Measurements from ENCODE around the gene TMEM120B. TPM values are rescaled to one million over a fixed set of nuclear protein-coding genes. Genes with fewer than 3 reads are reported as not detected.

Gene TMEM120B
- total RNA-seq, 1 donor from 2014 or later = 3.9 TPM

- Histone ChIP-seq H3K36me3 (no peaks in the 10 kb centered on the region), H3K27me3 (no peaks in the 10 kb centered on the region), H3K4me1 (peaks cover 29% of the 10 kb centered on the region), H3K27ac (peak overlapping the region; percentile 84), H3K4me3 (no peak overlapping the region), H3K9me3 (no peaks in the 10 kb centered on the region)
- TF ChIP-seq CTCF (IDR thresholded peaks at IDR 0.05) (no peak), POLR2AphosphoS5 (IDR thresholded peaks at IDR 0.05; ENCODE audit: insufficient read depth in 1 of 2, low read depth in 1 of 2) (no peak)
- no peak for DNase-seq (ENCODE audit: extremely low spot score in 2 of 2)
- intact Hi-C loops (cut with DNase I) = no loop called here
Measured at GRCh38 chr12:121770813-121771625, 58.5 kb downstream of the TMEM120B start.

- H3K4me1 ChIP-seq = peaks cover 7% of the 10 kb centered on the region
- no peak overlapping the region for H3K4me3 ChIP-seq
Measured at GRCh38 chr12:121773011-121773777, 60.6 kb downstream of the TMEM120B start.

DNA sequence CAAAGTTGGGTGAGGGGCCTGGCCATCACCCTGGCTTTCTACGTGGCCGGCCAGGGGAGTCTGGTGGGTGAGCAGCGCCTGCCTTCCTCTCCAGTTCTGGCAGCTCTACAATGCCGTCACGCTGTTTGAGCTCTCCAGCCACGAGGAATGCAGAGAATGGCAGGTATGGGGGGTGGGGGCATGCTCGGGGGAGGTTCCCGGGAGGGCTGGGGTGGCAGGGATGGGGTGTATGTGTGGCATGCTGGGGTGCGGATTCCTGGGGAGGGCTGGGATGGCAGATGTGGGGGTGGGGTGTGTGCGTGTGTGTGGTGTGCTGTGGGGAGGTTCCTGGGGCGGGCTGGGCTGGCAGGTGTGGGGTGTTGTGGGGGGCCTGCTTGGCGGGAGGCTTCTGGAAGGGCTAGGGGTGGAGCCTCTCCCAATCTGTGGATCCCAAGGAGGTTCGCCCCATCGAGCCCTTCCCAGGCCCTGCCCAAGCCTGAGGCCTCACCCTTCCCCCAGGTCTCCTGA, 62.5 kb downstream of the TMEM120B start:
- Histone ChIP-seq H3K4me1 (no peaks in the 10 kb centered on the region), H3K27ac (no peak overlapping the region), H3K27me3 (no peaks in the 10 kb centered on the region), H3K9me3 (no peaks in the 10 kb centered on the region), H3K4me3 (no peak overlapping the region), H3K36me3 (no peaks in the 10 kb centered on the region)
- TF ChIP-seq CTCF (IDR thresholded peaks at IDR 0.05) = no peak
- TF ChIP-seq POLR2AphosphoS5 (IDR thresholded peaks at IDR 0.05; ENCODE audit: insufficient read depth in 1 of 2, low read depth in 1 of 2) = no peak
- intact Hi-C loops (cut with DNase I) = loop anchor here (5.0 kb wide), 1 partner anchor 73 kb away; no protein-coding TSS in a partner anchor
- DNase-seq (ENCODE audit: extremely low spot score in 2 of 2) = no peak

More at GRCh38 chr12:121773011-121773777, 60.6 kb downstream of the TMEM120B start:
- Histone ChIP-seq H3K27ac (peak overlapping the region; percentile 58), H3K27me3 (no peaks in the 10 kb centered on the region), H3K9me3 (no peaks in the 10 kb centered on the region), H3K36me3 (no peaks in the 10 kb centered on the region)
- TF ChIP-seq POLR2AphosphoS5 (IDR thresholded peaks at IDR 0.05; ENCODE audit: insufficient read depth in 1 of 2, low read depth in 1 of 2) (peak; percentile 19 to 40), POLR2A (IDR thresholded peaks at IDR 0.05) (no peak), CTCF (IDR thresholded peaks at IDR 0.05) (peak; percentile 54 to 81 (median 73))
- DNase-seq (ENCODE audit: extremely low spot score in 2 of 2) = no peak
- intact Hi-C loops (cut with DNase I) = no loop called here

DNA sequence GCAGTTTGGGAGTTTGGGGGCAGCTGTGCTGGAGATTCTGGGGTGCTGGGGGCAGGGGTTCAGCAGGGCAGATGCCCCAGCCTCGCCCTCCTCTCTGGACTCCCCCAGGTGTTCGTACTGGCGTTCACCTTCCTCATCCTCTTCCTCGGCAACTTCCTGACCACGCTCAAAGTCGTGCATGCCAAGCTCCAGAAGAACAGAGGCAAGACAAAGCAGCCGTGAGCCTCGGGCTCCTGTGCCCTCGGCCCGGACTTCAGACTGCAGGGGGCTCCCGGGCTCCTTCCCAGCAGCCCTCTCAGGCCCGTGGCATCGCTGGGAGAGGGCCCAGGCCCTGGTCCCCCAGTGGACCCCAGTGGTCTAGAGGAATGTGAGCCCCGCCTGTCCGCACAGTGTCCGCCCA, 62.9 kb downstream of the TMEM120B start:
- no peaks in the 10 kb centered on the region for H3K27me3 ChIP-seq
- H3K27ac ChIP-seq = peak overlapping the region; percentile 72
- intact Hi-C loops (cut with DNase I) = loop anchor here (5.0 kb wide), 1 partner anchor 73 kb away; no protein-coding TSS in a partner anchor
- TF ChIP-seq CTCF (IDR thresholded peaks at IDR 0.05) (no peak), POLR2AphosphoS5 (IDR thresholded peaks at IDR 0.05; ENCODE audit: insufficient read depth in 1 of 2, low read depth in 1 of 2) (no peak), POLR2A (IDR thresholded peaks at IDR 0.05) (no peak)
- H3K9me3 ChIP-seq = no peaks in the 10 kb centered on the region
- no peak overlapping the region for H3K4me3 ChIP-seq
- no peaks in the 10 kb centered on the region for H3K4me1 ChIP-seq
- DNase-seq (ENCODE audit: extremely low spot score in 2 of 2) = no peak
- H3K36me3 ChIP-seq = no peaks in the 10 kb centered on the region
